GM18502 (cell line): ENCODE results near the gene COL1A2.
A peak's percentile ranks its signal among the peaks of the same experiment; 100 is the strongest.

Experiments used
- ATAC-seq: cut with Tn5 transposase; IDR thresholded peaks from one replicate; pipeline ENCODE4 v1.9.1; 2021; ENCODE audit warnings: mild to moderate bottlenecking; ENCODE audit not compliant: unreplicated experiment, poor library complexity

The COL1A2 gene

GRCh38 chr7:94394437-94395140 lies at the start of gene COL1A2:
Gene COL1A2, plus strand, starts transcription at chr7:94394895. Its CDS starts 137 bp downstream, at chr7:94395032.
- peak; percentile 10 for ATAC-seq

GRCh38 chr7:94345907-94346306 lies 48.8 kb upstream of the COL1A2 start:
- no peak for ATAC-seq

GRCh38 chr7:94348142-94348541 lies 46.6 kb upstream of the COL1A2 start:
- ATAC-seq, result no peak

- no peak for ATAC-seq
Observed at GRCh38 chr7:94350734-94351133, 44.0 kb upstream of the COL1A2 start.

- ATAC-seq, result no peak
Observed at GRCh38 chr7:94351703-94352102, 43.0 kb upstream of the COL1A2 start.

GRCh38 chr7:94352887-94353286 lies 41.8 kb upstream of the COL1A2 start:
- ATAC-seq, result no peak

GRCh38 chr7:94354953-94355352 lies 39.7 kb upstream of the COL1A2 start:
- ATAC-seq, result no peak

- no peak for ATAC-seq
Observed at GRCh38 chr7:94355454-94355853, 39.2 kb upstream of the COL1A2 start.

- ATAC-seq, result no peak
Observed at GRCh38 chr7:94357076-94357475, 37.6 kb upstream of the COL1A2 start.

- no peak for ATAC-seq
Observed at GRCh38 chr7:94360926-94361325, 33.8 kb upstream of the COL1A2 start.

- no peak for ATAC-seq
Observed at GRCh38 chr7:94362276-94362675, 32.4 kb upstream of the COL1A2 start.

GRCh38 chr7:94364816-94365215 lies 29.9 kb upstream of the COL1A2 start:
- ATAC-seq, result no peak

- ATAC-seq, result no peak
Observed at GRCh38 chr7:94366163-94366562, 28.5 kb upstream of the COL1A2 start.

GRCh38 chr7:94366832-94367231 lies 27.9 kb upstream of the COL1A2 start:
- no peak for ATAC-seq

GRCh38 chr7:94367949-94368348 lies 26.7 kb upstream of the COL1A2 start:
- no peak for ATAC-seq

GRCh38 chr7:94368371-94368791 lies 26.3 kb upstream of the COL1A2 start:
- no peak for ATAC-seq

- ATAC-seq, result no peak
Observed at GRCh38 chr7:94374231-94374630, 20.5 kb upstream of the COL1A2 start.

GRCh38 chr7:94374721-94375566 lies 19.8 kb upstream of the COL1A2 start:
- ATAC-seq, result no peak

GRCh38 chr7:94375691-94376090 lies 19.0 kb upstream of the COL1A2 start:
- no peak for ATAC-seq

GRCh38 chr7:94376281-94376680 lies 18.4 kb upstream of the COL1A2 start:
- no peak for ATAC-seq

- ATAC-seq, result no peak
Observed at GRCh38 chr7:94378356-94378755, 16.3 kb upstream of the COL1A2 start.

- ATAC-seq, result no peak
Observed at GRCh38 chr7:94380264-94380663, 14.4 kb upstream of the COL1A2 start.
